Ascending aorta (tissue), 2 donors: ENCODE data around the gene GPC6. TPM values are rescaled to one million over a fixed set of nuclear protein-coding genes. Genes with fewer than 3 reads are reported as not detected.
A peak's percentile ranks its signal among the peaks of the same experiment; 100 is the strongest.

Source experiments
- DNase-seq, 2 donors: peaks; one replicate each; pipeline ENCODE4 v3.0.0-alpha.2; 2019; ENCODE audit warnings: low spot score in 2 of 2
- H3K27ac ChIP-seq, 2 donors: fragments of 200-600 bp; sonication (generic); one replicate each; pipeline ENCODE4 v1.5.1; 2016 to 2017; ENCODE audit warnings: mild to moderate bottlenecking in 1 of 2
- H3K27me3 ChIP-seq: fragments of 200-600 bp; sonication (generic); one replicate; pipeline ENCODE4 v1.5.1; 2017
- H3K36me3 ChIP-seq, 2 donors: fragments of 200-600 bp; sonication (generic); one replicate each; pipeline ENCODE4 v1.5.1; 2016
- H3K4me1 ChIP-seq, 2 donors: fragments of 200-600 bp; sonication (generic); one replicate each; pipeline ENCODE4 v1.5.1; 2016 to 2017; ENCODE audit warnings: mild to moderate bottlenecking in 1 of 2
- H3K4me3 ChIP-seq, 2 donors: fragments of 200-600 bp; sonication (generic); one replicate each; pipeline ENCODE4 v1.5.1; 2016 to 2017; ENCODE audit warnings: mild to moderate bottlenecking in 1 of 2
- H3K9me3 ChIP-seq, 2 donors: fragments of 200-600 bp; sonication (generic); one replicate each; pipeline ENCODE4 v1.5.1; 2016
- intact Hi-C: fragments of 100-400 bp; cut with DNase I; formaldehyde crosslinking; loops from one replicate; pipeline ENCODE4 v1.15.1; 2023
- total RNA-seq: library from RNA; depleted of rRNA; stranded (reverse); fragments of >200 nt; gene quantifications from one replicate; pipeline ENCODE4 v1.1.0, GENCODE V29; 2016
- TF ChIP-seq, protein P1 (sequence below), 3 experiments: fragments of 200-600 bp in 2 of 3; fragments of 450-650 bp in 1 of 3; sonication (generic) in 2 of 3; IDR thresholded peaks; one replicate each; pipeline ENCODE4 v1.5.1; 2016 to 2019; ENCODE audit warnings: antibody characterized with exemption in 3 of 3, mild to moderate bottlenecking in 1 of 3, moderate library complexity in 1 of 3

The GPC6 gene
- total RNA-seq, 1 donor from 2014 or later, result 23.2 TPM

DNA sequence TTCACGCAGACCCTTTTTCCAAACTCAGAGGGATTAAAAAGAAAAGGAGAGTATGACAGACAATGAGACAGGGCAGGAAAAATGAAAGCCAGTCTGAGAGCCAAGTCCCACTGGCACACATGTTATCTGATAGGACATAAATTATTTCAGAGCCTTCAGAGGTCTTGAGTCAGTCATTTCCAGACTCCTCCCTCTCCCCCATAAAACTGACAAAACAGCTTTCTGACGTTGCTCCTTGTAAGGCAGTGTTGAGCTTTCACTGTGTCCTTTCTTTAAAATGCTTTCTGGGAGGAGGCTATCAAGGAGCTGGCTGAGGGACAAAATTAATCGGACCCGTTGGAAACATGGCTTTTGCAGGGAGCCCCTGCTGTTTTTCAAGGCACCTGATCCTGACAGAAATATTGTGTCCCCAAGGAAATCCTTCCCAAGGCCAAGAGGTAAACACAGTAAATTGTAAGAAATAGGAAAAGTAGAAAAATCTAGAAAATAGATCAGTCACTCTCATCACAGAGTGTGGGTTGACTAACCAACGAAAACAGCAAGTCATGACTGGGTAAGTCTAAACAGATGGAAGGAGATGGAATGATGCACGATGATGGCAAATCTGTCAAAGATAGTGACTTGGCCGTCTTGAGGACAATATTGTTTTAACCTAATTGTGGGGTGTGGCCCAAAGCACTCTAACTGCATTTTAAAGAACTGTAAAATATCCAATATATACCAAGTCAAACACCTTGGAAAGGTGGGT lies 1163.2 kb downstream of the GPC6 start:
- DNase-seq, result no peak
- TF ChIP-seq, protein P1, sequence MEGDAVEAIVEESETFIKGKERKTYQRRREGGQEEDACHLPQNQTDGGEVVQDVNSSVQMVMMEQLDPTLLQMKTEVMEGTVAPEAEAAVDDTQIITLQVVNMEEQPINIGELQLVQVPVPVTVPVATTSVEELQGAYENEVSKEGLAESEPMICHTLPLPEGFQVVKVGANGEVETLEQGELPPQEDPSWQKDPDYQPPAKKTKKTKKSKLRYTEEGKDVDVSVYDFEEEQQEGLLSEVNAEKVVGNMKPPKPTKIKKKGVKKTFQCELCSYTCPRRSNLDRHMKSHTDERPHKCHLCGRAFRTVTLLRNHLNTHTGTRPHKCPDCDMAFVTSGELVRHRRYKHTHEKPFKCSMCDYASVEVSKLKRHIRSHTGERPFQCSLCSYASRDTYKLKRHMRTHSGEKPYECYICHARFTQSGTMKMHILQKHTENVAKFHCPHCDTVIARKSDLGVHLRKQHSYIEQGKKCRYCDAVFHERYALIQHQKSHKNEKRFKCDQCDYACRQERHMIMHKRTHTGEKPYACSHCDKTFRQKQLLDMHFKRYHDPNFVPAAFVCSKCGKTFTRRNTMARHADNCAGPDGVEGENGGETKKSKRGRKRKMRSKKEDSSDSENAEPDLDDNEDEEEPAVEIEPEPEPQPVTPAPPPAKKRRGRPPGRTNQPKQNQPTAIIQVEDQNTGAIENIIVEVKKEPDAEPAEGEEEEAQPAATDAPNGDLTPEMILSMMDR (IDR thresholded peaks at IDR 0.05), result no peak
- peak overlapping the region in 1 of 2 donors; percentile 27 for H3K27ac ChIP-seq
- no peaks in the 10 kb centered on the region for H3K4me1 ChIP-seq
- H3K4me3 ChIP-seq, result no peak overlapping the region
- H3K9me3 ChIP-seq, result no peaks in the 10 kb centered on the region
- H3K27me3 ChIP-seq, result no peaks in the 10 kb centered on the region
- intact Hi-C loops, result no loop called here
- H3K36me3 ChIP-seq, result no peaks in the 10 kb centered on the region

- Histone ChIP-seq H3K27ac (no peak overlapping the region), H3K4me3 (no peak overlapping the region), H3K4me1 (no peaks in the 10 kb centered on the region), H3K36me3 (no peaks in the 10 kb centered on the region), H3K27me3 (no peaks in the 10 kb centered on the region), H3K9me3 (no peaks in the 10 kb centered on the region)
- no peak for DNase-seq
- intact Hi-C loops, result no loop called here
- TF ChIP-seq, protein P1 (IDR thresholded peaks at IDR 0.05), result no peak
These were observed 1164.3 kb downstream of the GPC6 start for GRCh38 chr13:94390881-94391280.

DNA sequence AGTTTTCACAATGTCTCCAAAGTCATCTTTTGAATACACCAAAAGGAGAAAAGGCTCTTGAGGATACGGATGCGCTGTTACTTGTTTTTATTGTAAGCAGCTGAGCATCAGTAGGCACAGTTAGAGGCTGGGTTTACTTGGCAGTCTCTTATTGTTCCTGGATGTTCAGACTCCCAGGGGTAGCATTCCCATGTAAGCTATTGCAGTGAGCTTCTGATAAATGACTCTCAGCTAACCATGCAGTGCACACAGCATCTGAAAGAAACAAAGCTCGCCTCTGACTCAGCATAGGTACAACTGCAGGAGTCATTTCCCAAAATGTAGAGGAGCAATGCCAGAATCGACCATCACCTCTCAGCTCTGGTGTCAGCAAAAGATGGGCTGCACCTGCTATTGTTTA lies 1168.1 kb downstream of the GPC6 start:
- no peaks in the 10 kb centered on the region for H3K4me1 ChIP-seq
- no peak for DNase-seq
- intact Hi-C loops, result no loop called here
- H3K27ac ChIP-seq, result no peak overlapping the region
- no peaks in the 10 kb centered on the region for H3K36me3 ChIP-seq
- no peaks in the 10 kb centered on the region for H3K27me3 ChIP-seq
- no peak overlapping the region for H3K4me3 ChIP-seq
- TF ChIP-seq, protein P1 (IDR thresholded peaks at IDR 0.05), result no peak
- H3K9me3 ChIP-seq, result no peaks in the 10 kb centered on the region

- no peaks in the 10 kb centered on the region for H3K27me3 ChIP-seq
- DNase-seq, result no peak
- peaks cover 0 to 3% of the 10 kb centered on the region in 2 donors for H3K36me3 ChIP-seq
- H3K4me3 ChIP-seq, result no peak overlapping the region
- H3K9me3 ChIP-seq, result no peaks in the 10 kb centered on the region
- TF ChIP-seq, protein P1 (IDR thresholded peaks at IDR 0.05), result no peak
- no peaks in the 10 kb centered on the region for H3K4me1 ChIP-seq
- intact Hi-C loops, result no loop called here
- no peak overlapping the region for H3K27ac ChIP-seq
These were observed 1169.3 kb downstream of the GPC6 start for GRCh38 chr13:94395860-94396259.

GRCh38 chr13:94399812-94400211 lies 1173.2 kb downstream of the GPC6 start:
- intact Hi-C loops, result no loop called here
- TF ChIP-seq, protein P1 (IDR thresholded peaks at IDR 0.05), result no peak
- H3K9me3 ChIP-seq, result no peaks in the 10 kb centered on the region
- peaks cover 0 to 3% of the 10 kb centered on the region in 2 donors for H3K36me3 ChIP-seq
- no peak overlapping the region for H3K4me3 ChIP-seq
- DNase-seq, result no peak
- H3K27me3 ChIP-seq, result no peaks in the 10 kb centered on the region
- H3K27ac ChIP-seq, result no peak overlapping the region
- no peaks in the 10 kb centered on the region for H3K4me1 ChIP-seq
